ENCODE data around the gene NR2F2. TPM values are rescaled to one million over a fixed set of nuclear protein-coding genes. Genes with fewer than 3 reads are reported as not detected.

NR2F2 gene
- total RNA-seq, 1 donor from 2014 or later, result 1.9 TPM

DNA sequence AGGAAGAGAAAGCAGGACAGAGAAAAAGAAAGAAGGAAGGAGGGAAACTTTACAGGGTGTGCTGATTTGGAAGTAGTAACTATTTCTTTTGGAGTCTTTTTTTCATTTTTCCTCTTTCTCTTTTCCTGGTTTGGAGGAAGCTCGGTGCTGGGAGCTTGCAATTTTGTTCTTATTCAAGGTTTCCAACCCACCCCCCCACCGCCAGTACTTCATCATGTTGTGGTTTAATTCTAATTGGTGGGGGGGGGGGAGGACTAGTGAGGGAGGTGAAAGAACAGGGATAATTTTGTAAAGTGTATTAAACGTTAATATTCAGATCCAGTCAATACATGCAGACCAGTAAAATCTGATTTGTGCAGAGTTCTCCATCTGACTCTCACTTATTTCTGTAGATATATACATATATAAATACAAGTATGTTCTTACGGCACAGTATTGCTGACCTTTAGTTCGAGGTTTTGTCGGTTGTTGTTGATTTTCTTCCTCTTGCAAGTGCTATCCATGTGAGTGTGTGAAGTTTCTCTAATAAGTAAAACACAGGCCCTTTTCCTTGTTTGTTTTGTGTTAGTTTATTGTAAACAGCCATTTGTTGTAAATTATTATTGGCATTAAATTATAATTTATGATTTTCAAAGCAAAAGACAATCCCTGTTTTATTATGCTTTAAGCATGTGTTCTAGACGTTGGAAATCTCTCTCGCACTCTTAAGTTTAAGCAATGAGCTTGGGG, 9.3 kb downstream of the NR2F2 start:
- Mint-ChIP-seq H3K36me3 (ENCODE audit: unreplicated experiment) (no peaks in the 10 kb centered on the region), H3K27me3 (ENCODE audit: unreplicated experiment) (peaks cover 48% of the 10 kb centered on the region), H3K9me3 (ENCODE audit: unreplicated experiment) (peaks cover 7% of the 10 kb centered on the region), H3K4me3 (ENCODE audit: unreplicated experiment) (peak overlapping the region; percentile 87), H3K27ac (ENCODE audit: unreplicated experiment) (no peak overlapping the region), H3K4me1 (ENCODE audit: low read depth, unreplicated experiment) (peaks cover 6% of the 10 kb centered on the region)
- TF ChIP-seq, protein P1, sequence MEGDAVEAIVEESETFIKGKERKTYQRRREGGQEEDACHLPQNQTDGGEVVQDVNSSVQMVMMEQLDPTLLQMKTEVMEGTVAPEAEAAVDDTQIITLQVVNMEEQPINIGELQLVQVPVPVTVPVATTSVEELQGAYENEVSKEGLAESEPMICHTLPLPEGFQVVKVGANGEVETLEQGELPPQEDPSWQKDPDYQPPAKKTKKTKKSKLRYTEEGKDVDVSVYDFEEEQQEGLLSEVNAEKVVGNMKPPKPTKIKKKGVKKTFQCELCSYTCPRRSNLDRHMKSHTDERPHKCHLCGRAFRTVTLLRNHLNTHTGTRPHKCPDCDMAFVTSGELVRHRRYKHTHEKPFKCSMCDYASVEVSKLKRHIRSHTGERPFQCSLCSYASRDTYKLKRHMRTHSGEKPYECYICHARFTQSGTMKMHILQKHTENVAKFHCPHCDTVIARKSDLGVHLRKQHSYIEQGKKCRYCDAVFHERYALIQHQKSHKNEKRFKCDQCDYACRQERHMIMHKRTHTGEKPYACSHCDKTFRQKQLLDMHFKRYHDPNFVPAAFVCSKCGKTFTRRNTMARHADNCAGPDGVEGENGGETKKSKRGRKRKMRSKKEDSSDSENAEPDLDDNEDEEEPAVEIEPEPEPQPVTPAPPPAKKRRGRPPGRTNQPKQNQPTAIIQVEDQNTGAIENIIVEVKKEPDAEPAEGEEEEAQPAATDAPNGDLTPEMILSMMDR (IDR thresholded peaks at IDR 0.05; ENCODE audit: partially characterized antibody, unreplicated experiment), result no peak
- no peak for DNase-seq

GRCh38 chr15:96340348-96340597, 9.8 kb downstream of the NR2F2 start:
- Mint-ChIP-seq H3K27ac (ENCODE audit: unreplicated experiment) (no peak overlapping the region), H3K27me3 (ENCODE audit: unreplicated experiment) (peaks cover 48% of the 10 kb centered on the region), H3K36me3 (ENCODE audit: unreplicated experiment) (no peaks in the 10 kb centered on the region), H3K9me3 (ENCODE audit: unreplicated experiment) (peaks cover 7% of the 10 kb centered on the region), H3K4me1 (ENCODE audit: low read depth, unreplicated experiment) (peaks cover 7% of the 10 kb centered on the region), H3K4me3 (ENCODE audit: unreplicated experiment) (peak overlapping the region; percentile 87)
- DNase-seq, result no peak
- TF ChIP-seq, protein P1 (IDR thresholded peaks at IDR 0.05; ENCODE audit: partially characterized antibody, unreplicated experiment), result no peak

DNA sequence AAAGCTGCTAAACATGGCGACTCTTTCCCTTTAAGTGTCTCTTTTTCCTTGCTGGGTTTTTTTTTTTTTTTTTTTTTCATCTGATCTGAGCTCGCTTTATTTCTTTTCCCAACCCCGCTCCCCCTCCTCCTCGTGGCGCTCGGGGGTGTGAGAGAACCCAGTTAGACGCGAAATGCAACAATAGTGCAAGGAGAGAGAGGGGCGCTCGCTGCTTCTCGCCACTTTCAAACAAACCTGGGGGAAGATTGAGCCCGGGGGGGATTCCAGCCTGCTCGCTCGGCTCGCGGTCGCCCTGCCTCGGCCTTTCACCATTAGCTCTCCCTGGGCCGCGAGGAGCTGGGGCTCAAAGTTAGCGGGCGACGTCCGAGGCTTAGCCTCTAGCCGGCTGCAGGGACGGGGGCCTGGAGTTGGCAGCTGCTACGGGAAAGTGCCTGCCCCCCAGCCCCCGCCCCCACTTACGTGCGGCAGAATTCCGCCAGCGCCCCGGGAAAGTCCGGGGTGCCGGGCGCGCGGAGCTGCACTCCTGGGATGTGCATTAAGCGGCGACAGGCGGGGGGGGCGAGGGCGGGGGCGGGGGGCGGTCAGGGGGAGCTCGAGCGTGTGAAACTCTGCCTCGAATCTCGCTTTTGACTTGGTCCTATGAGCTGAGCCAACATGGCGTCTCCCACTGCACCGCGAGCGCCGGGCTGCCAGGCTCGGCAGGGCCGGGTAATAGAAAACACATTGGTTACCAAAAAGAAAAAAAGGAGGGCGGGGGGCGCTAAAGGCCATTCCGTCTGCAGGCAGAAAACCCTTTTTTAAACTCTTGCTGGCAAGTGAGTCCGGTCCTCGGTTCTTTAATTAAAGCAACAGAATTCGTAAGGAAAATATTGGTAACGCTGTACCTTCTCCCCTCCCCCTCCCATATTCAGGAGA, 10.4 kb downstream of the NR2F2 start:
- peak; percentile 61 for DNase-seq

GRCh38 chr15:96341513-96342405, 11.3 kb downstream of the NR2F2 start:
- Mint-ChIP-seq H3K27me3 (ENCODE audit: unreplicated experiment) (peaks cover 43% of the 10 kb centered on the region), H3K27ac (ENCODE audit: unreplicated experiment) (peak overlapping the region; percentile 76), H3K4me1 (ENCODE audit: low read depth, unreplicated experiment) (peaks cover 9% of the 10 kb centered on the region), H3K36me3 (ENCODE audit: unreplicated experiment) (no peaks in the 10 kb centered on the region), H3K4me3 (ENCODE audit: unreplicated experiment) (peak overlapping the region; percentile 91), H3K9me3 (ENCODE audit: unreplicated experiment) (peaks cover 7% of the 10 kb centered on the region)
- no peak for DNase-seq
- TF ChIP-seq, protein P1 (IDR thresholded peaks at IDR 0.05; ENCODE audit: partially characterized antibody, unreplicated experiment), result no peak

More for the DNA sequence above, 10.4 kb downstream of the NR2F2 start:
- Mint-ChIP-seq H3K4me1 (ENCODE audit: low read depth, unreplicated experiment) (peaks cover 9% of the 10 kb centered on the region), H3K27me3 (ENCODE audit: unreplicated experiment) (peaks cover 50% of the 10 kb centered on the region), H3K27ac (ENCODE audit: unreplicated experiment) (peak overlapping the region; percentile 76), H3K36me3 (ENCODE audit: unreplicated experiment) (no peaks in the 10 kb centered on the region), H3K9me3 (ENCODE audit: unreplicated experiment) (peaks cover 7% of the 10 kb centered on the region), H3K4me3 (ENCODE audit: unreplicated experiment) (peak overlapping the region; percentile 91)
- TF ChIP-seq, protein P1 (IDR thresholded peaks at IDR 0.05; ENCODE audit: partially characterized antibody, unreplicated experiment), result no peak

Data from glutamatergic neuron (in vitro differentiated cells).